H1 (cell line): ENCODE data around the gene CABLES2.

ENCODE experiments used
- KDM1A ChIP-seq: fragments of 200-600, 300-600 bp; sonication (generic); IDR thresholded peaks from 2 replicates; pipeline ENCODE4 v1.7.1; 2016; ENCODE audit warnings: mild to moderate bottlenecking, low read length, borderline replicate concordance
- SP1 ChIP-seq: IDR thresholded peaks from 2 replicates; pipeline ENCODE4 v1.6.1; 2011; ENCODE audit warnings: low read depth, low read length
- TF ChIP-seq, protein P1 (sequence below), 3 experiments: IDR thresholded peaks; 1 replicate in 2 of 3; 2 replicates in 1 of 3; pipeline versions ENCODE4 v1.5.1 to v1.6.1; 2011; ENCODE audit warnings: low read length in 3 of 3, mild to moderate bottlenecking in 3 of 3, inconsistent platforms in 2 of 3, low read depth in 1 of 3, moderate library complexity in 1 of 3; ENCODE audit not compliant: insufficient read depth in 1 of 3; ENCODE audit errors: control extremely low read depth in 1 of 3

GRCh38 chr20:62345681-62346370 is 61.3 kb downstream of the CABLES2 start:
- TF ChIP-seq, protein P1, sequence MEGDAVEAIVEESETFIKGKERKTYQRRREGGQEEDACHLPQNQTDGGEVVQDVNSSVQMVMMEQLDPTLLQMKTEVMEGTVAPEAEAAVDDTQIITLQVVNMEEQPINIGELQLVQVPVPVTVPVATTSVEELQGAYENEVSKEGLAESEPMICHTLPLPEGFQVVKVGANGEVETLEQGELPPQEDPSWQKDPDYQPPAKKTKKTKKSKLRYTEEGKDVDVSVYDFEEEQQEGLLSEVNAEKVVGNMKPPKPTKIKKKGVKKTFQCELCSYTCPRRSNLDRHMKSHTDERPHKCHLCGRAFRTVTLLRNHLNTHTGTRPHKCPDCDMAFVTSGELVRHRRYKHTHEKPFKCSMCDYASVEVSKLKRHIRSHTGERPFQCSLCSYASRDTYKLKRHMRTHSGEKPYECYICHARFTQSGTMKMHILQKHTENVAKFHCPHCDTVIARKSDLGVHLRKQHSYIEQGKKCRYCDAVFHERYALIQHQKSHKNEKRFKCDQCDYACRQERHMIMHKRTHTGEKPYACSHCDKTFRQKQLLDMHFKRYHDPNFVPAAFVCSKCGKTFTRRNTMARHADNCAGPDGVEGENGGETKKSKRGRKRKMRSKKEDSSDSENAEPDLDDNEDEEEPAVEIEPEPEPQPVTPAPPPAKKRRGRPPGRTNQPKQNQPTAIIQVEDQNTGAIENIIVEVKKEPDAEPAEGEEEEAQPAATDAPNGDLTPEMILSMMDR (IDR thresholded peaks at IDR 0.05; ENCODE audit: control extremely low read depth in 1 of 3, insufficient read depth in 1 of 3, low read depth in 1 of 3, low read length in 3 of 3): no peak
- TF ChIP-seq SP1 (no peak), KDM1A (no peak)
